ENCODE measurements around the gene FBLN2.

GRCh38 chr3:13550423-13550690 is 1.4 kb downstream of the FBLN2 start:
- TF ChIP-seq CTCF (IDR thresholded peaks at IDR 0.05; ENCODE audit: low read depth, low read length, missing input control), result no peak
- no peak for TF ChIP-seq TAF1 (conservative IDR thresholded peaks at IDR 0.05)
- no peak for TF ChIP-seq EGR1 (IDR thresholded peaks at IDR 0.05; ENCODE audit: low read depth in 2 of 2)
- no peak for TF ChIP-seq RAD21 (IDR thresholded peaks at IDR 0.05)
